Colonic mucosa (tissue), 4 donors: Measurements from ENCODE around the gene DACH1. TPM values are rescaled to one million over a fixed set of nuclear protein-coding genes. Genes with fewer than 3 reads are reported as not detected.
"Not testable (repeated sequence)": the region's sequence is repeated elsewhere in the genome, so short reads cannot be mapped to it uniquely, and the experiment has no call there.

Experiments used
- DNase-seq: peaks from one replicate; pipeline ENCODE4 v3.0.0-alpha.2; 2020
- H3K27ac ChIP-seq: fragments of 200-600 bp; one replicate; pipeline ENCODE4 v1.8.0; 2021
- H3K27me3 ChIP-seq: fragments of 200-600 bp; one replicate; pipeline ENCODE4 v1.8.0; 2021
- H3K36me3 ChIP-seq: fragments of 200-600 bp; one replicate; pipeline ENCODE4 v1.8.0; 2021
- H3K4me1 ChIP-seq: fragments of 200-600 bp; one replicate; pipeline ENCODE4 v1.8.0; 2021; ENCODE audit warnings: mild to moderate bottlenecking
- H3K4me3 ChIP-seq: fragments of 200-600 bp; one replicate; pipeline ENCODE4 v1.8.0; 2021
- H3K9ac ChIP-seq, 2 donors: one replicate each; pipeline ENCODE4 v1.7.0; 2013; ENCODE audit warnings: control low read depth in 2 of 2, low read depth in 2 of 2, low read length in 2 of 2
- H3K9me3 ChIP-seq: fragments of 200-600 bp; one replicate; pipeline ENCODE4 v1.8.0; 2021
- CTCF ChIP-seq: fragments of 200-600 bp; IDR thresholded peaks from one replicate; pipeline ENCODE4 v1.8.0; 2022; ENCODE audit warnings: antibody characterized with exemption, mild to moderate bottlenecking
- intact Hi-C: fragments of 100-400 bp; cut with DNase I; formaldehyde crosslinking; loops from one replicate; pipeline ENCODE4 v1.14.1; 2022
- total RNA-seq, 2 donors: library from RNA; stranded (reverse); fragmentation: NEBNext Ultra II Directional in 1 of 2; extraction: Animal tissue kit (Norgen Biotek cat#: 25700) in 1 of 2; gene quantifications; one replicate each; pipeline ENCODE4 v1.2.1, GENCODE V29; 2021
- donor health status: healthy.
- donor health status: DM: no; HTN: no; CAD: no.
- donor health status: DM: no; HTN: no; CAD: no.

DACH1 gene
- total RNA-seq, 2 donors from 2014 or later = 3.9 to 5.2 TPM

- Histone ChIP-seq H3K27ac (no peak overlapping the region), H3K9me3 (no peaks in the 10 kb centered on the region), H3K4me3 (no peak overlapping the region), H3K9ac (no peak overlapping the region), H3K36me3 (no peaks in the 10 kb centered on the region), H3K27me3 (no peaks in the 10 kb centered on the region), H3K4me1 (no peaks in the 10 kb centered on the region)
- no peak for TF ChIP-seq CTCF
- intact Hi-C loops = no loop called here
- DNase-seq = no peak
Observed at GRCh38 chr13:71853725-71854124, 13.3 kb downstream of the DACH1 start.

GRCh38 chr13:71852736-71853135, 14.3 kb downstream of the DACH1 start:
- DNase-seq = no peak
- Histone ChIP-seq H3K27ac (no peak overlapping the region), H3K4me1 (no peaks in the 10 kb centered on the region), H3K27me3 (no peaks in the 10 kb centered on the region), H3K9ac (no peak overlapping the region), H3K9me3 (no peaks in the 10 kb centered on the region), H3K36me3 (no peaks in the 10 kb centered on the region), H3K4me3 (no peak overlapping the region)
- intact Hi-C loops = no loop called here
- no peak for TF ChIP-seq CTCF

GRCh38 chr13:71851498-71852409, 15.2 kb downstream of the DACH1 start:
- intact Hi-C loops = no loop called here
- no peak overlapping the region for H3K9ac ChIP-seq
- TF ChIP-seq CTCF = no peak
- H3K36me3 ChIP-seq = no peaks in the 10 kb centered on the region
- no peak overlapping the region for H3K27ac ChIP-seq
- no peak for DNase-seq
- H3K27me3 ChIP-seq = no peaks in the 10 kb centered on the region
- H3K9me3 ChIP-seq = no peaks in the 10 kb centered on the region
- H3K4me3 ChIP-seq = no peak overlapping the region
- no peaks in the 10 kb centered on the region for H3K4me1 ChIP-seq

GRCh38 chr13:71842003-71842402, 25.0 kb downstream of the DACH1 start:
- DNase-seq = peak; percentile 21

GRCh38 chr13:71838842-71839241, 28.2 kb downstream of the DACH1 start:
- intact Hi-C loops = no loop called here
- Histone ChIP-seq H3K4me1 (no peaks in the 10 kb centered on the region), H3K27me3 (no peaks in the 10 kb centered on the region), H3K36me3 (no peaks in the 10 kb centered on the region), H3K9me3 (no peaks in the 10 kb centered on the region), H3K9ac (no peak overlapping the region), H3K27ac (no peak overlapping the region), H3K4me3 (no peak overlapping the region)
- no peak for TF ChIP-seq CTCF
- DNase-seq = no peak

More at GRCh38 chr13:71842003-71842402, 25.0 kb downstream of the DACH1 start:
- Histone ChIP-seq H3K9me3 (no peaks in the 10 kb centered on the region), H3K4me3 (no peak overlapping the region), H3K36me3 (no peaks in the 10 kb centered on the region), H3K4me1 (no peaks in the 10 kb centered on the region), H3K9ac (no peak overlapping the region), H3K27me3 (no peaks in the 10 kb centered on the region), H3K27ac (no peak overlapping the region)
- TF ChIP-seq CTCF = no peak
- intact Hi-C loops = no loop called here

- H3K4me1 ChIP-seq, H3K27me3 ChIP-seq, H3K4me3 ChIP-seq, H3K36me3 ChIP-seq, DNase-seq, intact Hi-C loops, H3K9ac ChIP-seq, H3K9me3 ChIP-seq, H3K27ac ChIP-seq: not testable (repeated sequence)
Observed at GRCh38 chr13:71837582-71837981, 29.4 kb downstream of the DACH1 start.
